A549 (cell line): ENCODE data around the gene C5orf63.

ENCODE experiments used
- CEBPB ChIP-seq, 2 experiments: fragments of >200 bp in 1 of 2; sonication (Bioruptor Twin) in 1 of 2; formaldehyde crosslinking in 1 of 2; IDR thresholded peaks; 2 replicates each; pipeline ENCODE4 v1.6.1; 2012 to 2016
- EP300 ChIP-seq, 2 experiments: fragments of >200 bp; sonication (Bioruptor Twin); formaldehyde crosslinking; IDR thresholded peaks; 2 replicates in 1 of 2; 3 replicates in 1 of 2; pipeline ENCODE4 v1.6.1; 2016 to 2017
- ESRRA ChIP-seq: fragments of 150-350 bp; IDR thresholded peaks from 2 replicates; pipeline ENCODE4 v1.6.1; 2014; ENCODE audit warnings: mild to moderate bottlenecking, low read length, borderline replicate concordance
- MAFK ChIP-seq: fragments of 450-650 bp; IDR thresholded peaks from 2 replicates; pipeline ENCODE4 v1.6.1; 2014; ENCODE audit not compliant: partially characterized antibody
- MAX ChIP-seq: IDR thresholded peaks from 2 replicates; pipeline ENCODE4 v1.6.1; 2012
- NPAS2 ChIP-seq: fragments of 250-450 bp; sonication (Bioruptor Pico); IDR thresholded peaks from 2 replicates; pipeline ENCODE4 v1.8.0; 2022; ENCODE audit warnings: mild to moderate bottlenecking, moderate library complexity, borderline replicate concordance
- PHF8 ChIP-seq: fragments of 200-600 bp; sonication (generic); IDR thresholded peaks from 2 replicates; pipeline ENCODE4 v1.6.1; 2016; ENCODE audit warnings: low read depth, mild to moderate bottlenecking, antibody characterized with exemption, moderate library complexity, borderline replicate concordance
- RARB ChIP-seq: fragments of 250-450 bp; sonication (Bioruptor Pico); IDR thresholded peaks from 2 replicates; pipeline ENCODE4 v1.8.0; 2021; ENCODE audit warnings: mild to moderate bottlenecking, moderate library complexity
- REST ChIP-seq: fragments of 200-600 bp; sonication (generic); IDR thresholded peaks from 2 replicates; pipeline ENCODE4 v1.6.1; 2016; ENCODE audit warnings: antibody characterized with exemption, mild to moderate bottlenecking, moderate library complexity
- SMC3 ChIP-seq: fragments of >200 bp; sonication (Bioruptor Twin); formaldehyde crosslinking; IDR thresholded peaks from 3 replicates; pipeline ENCODE4 v1.6.1; 2018; ENCODE audit warnings: inconsistent platforms

GRCh38 chr5:127101935-127102334, 28.6 kb upstream of the C5orf63 start:
- TF ChIP-seq EP300 (IDR thresholded peaks at IDR 0.05) = no peak
- TF ChIP-seq CEBPB (IDR thresholded peaks at IDR 0.05) = no peak
- no peak for TF ChIP-seq NPAS2
- TF ChIP-seq ESRRA = no peak
- TF ChIP-seq SMC3 = no peak
- no peak for TF ChIP-seq MAX
- TF ChIP-seq REST = no peak
- TF ChIP-seq RARB (CRISPR knock-in tag) = no peak
- TF ChIP-seq PHF8 = no peak
- TF ChIP-seq MAFK = no peak
